Neural progenitor cell (in vitro differentiated cells): ENCODE results near the gene FAM124A. TPM values are rescaled to one million over a fixed set of nuclear protein-coding genes. Genes with fewer than 3 reads are reported as not detected.

Experiments
- DNase-seq: peaks from one replicate; pipeline ENCODE4 v3.0.0-alpha.2; 2016; ENCODE audit warnings: low spot score
- H2AFZ ChIP-seq: fragments of 200-600 bp; sonication (generic); replicated peaks from 2 replicates; pipeline ENCODE4 v1.6.1; 2016; ENCODE audit warnings: antibody characterized with exemption
- H3F3A ChIP-seq: fragments of 200-600 bp; sonication (generic); 2 replicates; pipeline ENCODE4 v1.6.1; 2016; ENCODE audit warnings: antibody characterized with exemption, low read depth
- H3K27ac ChIP-seq: fragments of 200-600 bp; sonication (generic); 2 replicates; pipeline ENCODE4 v1.5.1; 2016; ENCODE audit warnings: mild to moderate bottlenecking
- H3K27me3 ChIP-seq: fragments of 200-600 bp; sonication (generic); 2 replicates; pipeline ENCODE4 v1.6.1; 2016; ENCODE audit warnings: mild to moderate bottlenecking, moderate library complexity
- H3K36me3 ChIP-seq: fragments of 200-600 bp; sonication (generic); 2 replicates; pipeline ENCODE4 v1.5.1; 2016
- H3K4me1 ChIP-seq: fragments of 200-600 bp; sonication (generic); 2 replicates; pipeline ENCODE4 v1.6.1; 2016; ENCODE audit warnings: mixed run types
- H3K4me2 ChIP-seq: fragments of 200-600 bp; sonication (generic); 2 replicates; pipeline ENCODE4 v1.6.1; 2016
- H3K4me3 ChIP-seq: fragments of 200-600 bp; sonication (generic); 2 replicates; pipeline ENCODE4 v1.5.1; 2016
- H3K79me2 ChIP-seq: fragments of 200-600 bp; sonication (generic); 2 replicates; pipeline ENCODE4 v1.6.1; 2016; ENCODE audit warnings: low read depth
- H3K9ac ChIP-seq: fragments of 200-600 bp; sonication (generic); 2 replicates; pipeline ENCODE4 v1.6.1; 2016
- H3K9me3 ChIP-seq: fragments of 200-600 bp; sonication (generic); 2 replicates; pipeline ENCODE4 v1.5.1; 2016; ENCODE audit warnings: low read depth
- H4K20me1 ChIP-seq: fragments of 200-600 bp; sonication (generic); 2 replicates; pipeline ENCODE4 v1.6.1; 2016; ENCODE audit warnings: low read depth
- H3K27ac Mint-ChIP-seq: 3 replicates; pipeline ENCODE4 v1.8.0; 2021; ENCODE audit warnings: mixed read lengths
- H3K27me3 Mint-ChIP-seq: 2 replicates; pipeline ENCODE4 v1.8.0; 2022; ENCODE audit warnings: low read depth, mild to moderate bottlenecking, inconsistent platforms, moderate library complexity, mixed read lengths; ENCODE audit not compliant: insufficient read depth
- H3K36me3 Mint-ChIP-seq: 3 replicates; pipeline ENCODE4 v1.8.0; 2021; ENCODE audit warnings: mixed read lengths
- H3K4me1 Mint-ChIP-seq: 3 replicates; pipeline ENCODE4 v1.8.0; 2021; ENCODE audit warnings: mixed read lengths
- H3K4me3 Mint-ChIP-seq: 3 replicates; pipeline ENCODE4 v1.8.0; 2021; ENCODE audit warnings: mild to moderate bottlenecking, moderate library complexity, mixed read lengths
- H3K9me3 Mint-ChIP-seq: 3 replicates; pipeline ENCODE4 v1.8.0; 2020; ENCODE audit warnings: mixed read lengths
- CTCF ChIP-seq: fragments of 200-600 bp; sonication (generic); IDR thresholded peaks from 2 replicates; pipeline ENCODE4 v1.5.1; 2017; ENCODE audit warnings: antibody characterized with exemption, mild to moderate bottlenecking
- EZH2 ChIP-seq: fragments of 200-600 bp; sonication (generic); IDR thresholded peaks from 2 replicates; pipeline ENCODE4 v1.6.1; 2017; ENCODE audit warnings: antibody characterized with exemption, mild to moderate bottlenecking, moderate library complexity
- EZH2phosphoT487 ChIP-seq: fragments of 200-600 bp; sonication (generic); IDR thresholded peaks from 2 replicates; pipeline ENCODE4 v1.6.1; 2017; ENCODE audit warnings: antibody characterized with exemption
- total RNA-seq: library from RNA; depleted of rRNA; stranded (reverse); fragments of >200 nt; gene quantifications from 2 replicates; pipeline ENCODE4 v1.2.3, GENCODE V29; 2015; ENCODE audit warnings: low replicate concordance

The FAM124A gene
- total RNA-seq, 1 donor from 2014 or later = 22.6 TPM

DNA sequence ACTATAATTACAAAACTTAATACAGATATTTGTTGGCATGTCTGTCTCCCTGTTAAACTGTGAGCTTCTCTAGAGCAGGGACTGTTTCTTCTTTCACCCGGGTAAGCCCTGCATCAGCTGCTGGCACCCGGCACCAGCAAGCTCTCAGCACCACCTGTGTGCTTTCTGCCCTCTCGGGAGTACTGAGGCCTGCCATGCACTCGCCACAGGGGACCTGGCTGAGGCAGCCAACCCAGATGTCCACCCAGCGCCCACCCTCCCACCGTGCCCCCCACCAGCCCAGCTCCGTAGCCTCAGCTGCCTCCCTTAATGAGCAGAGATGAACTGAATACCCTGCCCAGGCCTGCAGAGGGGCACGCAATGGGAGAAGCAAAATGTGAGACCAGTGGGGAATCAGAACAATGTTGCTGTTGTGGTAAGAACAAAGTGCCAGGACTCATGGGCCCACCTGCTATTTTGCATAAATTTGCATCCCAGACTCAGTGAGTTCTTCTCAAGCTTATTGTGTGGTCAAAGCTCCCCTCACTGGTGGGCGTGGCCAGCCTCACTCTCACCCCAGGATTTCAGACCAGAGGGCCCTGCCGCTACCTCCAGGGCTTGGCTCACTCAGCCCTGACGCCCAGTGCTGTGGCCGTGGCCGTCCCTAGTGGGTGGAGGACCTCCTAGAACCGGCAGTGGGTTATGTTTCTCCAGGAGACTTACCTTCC is 102.7 kb downstream of the FAM124A start:
- H3K4me3 Mint-ChIP-seq = no peak overlapping the region

GRCh38 chr13:51325837-51326236 is 103.6 kb downstream of the FAM124A start:
- H3K79me2 ChIP-seq = no peaks in the 10 kb centered on the region
- Mint-ChIP-seq H3K4me1 (peaks cover 22% of the 10 kb centered on the region), H3K27me3 (peaks cover 6% of the 10 kb centered on the region), H3K4me3 (no peak overlapping the region), H3K9me3 (no peaks in the 10 kb centered on the region), H3K27ac (no peak overlapping the region), H3K36me3 (no peaks in the 10 kb centered on the region)
- H3K4me2 ChIP-seq = peak overlapping the region; percentile 26
- no peaks in the 10 kb centered on the region for H3K27me3 ChIP-seq
- H3K9ac ChIP-seq = no peak overlapping the region
- H2AFZ ChIP-seq = no peak overlapping the region
- TF ChIP-seq EZH2phosphoT487 = no peak
- TF ChIP-seq EZH2 = no peak
- no peak overlapping the region for H3K4me3 ChIP-seq
- H3K4me1 ChIP-seq = peaks cover 34% of the 10 kb centered on the region
- no peaks in the 10 kb centered on the region for H3K36me3 ChIP-seq
- no peaks in the 10 kb centered on the region for H3K9me3 ChIP-seq
- no peak for DNase-seq
- H3F3A ChIP-seq = peaks cover 27% of the 10 kb centered on the region
- H4K20me1 ChIP-seq = no peaks in the 10 kb centered on the region
- no peak overlapping the region for H3K27ac ChIP-seq

More for the DNA sequence above, 102.7 kb downstream of the FAM124A start:
- no peaks in the 10 kb centered on the region for H3K27me3 ChIP-seq
- H3K27ac Mint-ChIP-seq = no peak overlapping the region
- peaks cover 27% of the 10 kb centered on the region for H3F3A ChIP-seq
- no peaks in the 10 kb centered on the region for H3K36me3 ChIP-seq
- H3K4me1 Mint-ChIP-seq = peaks cover 22% of the 10 kb centered on the region
- no peak overlapping the region for H3K27ac ChIP-seq
- no peak for TF ChIP-seq EZH2phosphoT487
- no peak for TF ChIP-seq CTCF
- no peak for TF ChIP-seq EZH2
- no peak overlapping the region for H3K4me3 ChIP-seq
- H3K27me3 Mint-ChIP-seq = peaks cover 2% of the 10 kb centered on the region
- peaks cover 34% of the 10 kb centered on the region for H3K4me1 ChIP-seq
- no peaks in the 10 kb centered on the region for H3K9me3 Mint-ChIP-seq
- no peaks in the 10 kb centered on the region for H3K9me3 ChIP-seq
- peak overlapping the region; percentile 26 for H3K4me2 ChIP-seq
- H3K36me3 Mint-ChIP-seq = no peaks in the 10 kb centered on the region
- H4K20me1 ChIP-seq = no peaks in the 10 kb centered on the region
- peak; percentile 47 for DNase-seq
- no peak overlapping the region for H3K9ac ChIP-seq
- no peak overlapping the region for H2AFZ ChIP-seq
- no peaks in the 10 kb centered on the region for H3K79me2 ChIP-seq

GRCh38 chr13:51326777-51327176 is 104.6 kb downstream of the FAM124A start:
- Mint-ChIP-seq H3K4me1 (peaks cover 26% of the 10 kb centered on the region), H3K27me3 (peaks cover 9% of the 10 kb centered on the region), H3K9me3 (no peaks in the 10 kb centered on the region), H3K36me3 (no peaks in the 10 kb centered on the region), H3K27ac (no peak overlapping the region), H3K4me3 (no peak overlapping the region)
- no peak for DNase-seq
- no peaks in the 10 kb centered on the region for H3K27me3 ChIP-seq
- no peak overlapping the region for H3K4me3 ChIP-seq
- peaks cover 27% of the 10 kb centered on the region for H3F3A ChIP-seq
- H4K20me1 ChIP-seq = no peaks in the 10 kb centered on the region
- no peak overlapping the region for H3K4me2 ChIP-seq
- H3K9me3 ChIP-seq = no peaks in the 10 kb centered on the region
- H3K4me1 ChIP-seq = peaks cover 34% of the 10 kb centered on the region
- no peak overlapping the region for H3K27ac ChIP-seq
- H3K36me3 ChIP-seq = no peaks in the 10 kb centered on the region
- no peak overlapping the region for H2AFZ ChIP-seq
- TF ChIP-seq EZH2phosphoT487 (no peak), CTCF (no peak), EZH2 (no peak)
- H3K9ac ChIP-seq = no peak overlapping the region
- H3K79me2 ChIP-seq = no peaks in the 10 kb centered on the region

DNA sequence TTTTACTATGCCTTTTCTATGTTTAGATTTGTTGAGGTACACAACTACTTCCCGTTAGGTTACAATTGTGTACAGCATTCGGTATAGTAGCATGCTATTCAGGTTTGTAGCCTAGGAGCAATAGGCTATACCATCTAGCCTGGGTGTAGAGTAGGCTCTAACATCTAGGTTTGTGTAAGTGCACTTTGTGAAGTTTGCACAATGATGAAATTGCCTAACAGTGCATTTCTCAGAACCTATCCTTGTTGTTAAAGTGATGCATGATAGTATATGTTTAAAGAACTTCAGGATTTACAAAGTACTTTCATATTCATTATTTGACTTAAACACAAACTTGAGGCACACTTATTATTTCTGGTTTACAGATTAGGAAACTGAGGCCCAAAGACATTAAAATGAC is 105.8 kb downstream of the FAM124A start:
- H2AFZ ChIP-seq = no peak overlapping the region
- no peaks in the 10 kb centered on the region for H3K36me3 ChIP-seq
- no peaks in the 10 kb centered on the region for H3K27me3 ChIP-seq
- H3K36me3 Mint-ChIP-seq = no peaks in the 10 kb centered on the region
- H3K9ac ChIP-seq = no peak overlapping the region
- no peak overlapping the region for H3K4me3 Mint-ChIP-seq
- TF ChIP-seq CTCF = no peak
- TF ChIP-seq EZH2 = no peak
- no peak for TF ChIP-seq EZH2phosphoT487
- H3K27ac Mint-ChIP-seq = no peak overlapping the region
- H3K27ac ChIP-seq = no peak overlapping the region
- peaks cover 9% of the 10 kb centered on the region for H3K27me3 Mint-ChIP-seq
- no peaks in the 10 kb centered on the region for H3K79me2 ChIP-seq
- H3K9me3 ChIP-seq = no peaks in the 10 kb centered on the region
- H3K9me3 Mint-ChIP-seq = no peaks in the 10 kb centered on the region
- no peaks in the 10 kb centered on the region for H4K20me1 ChIP-seq
- H3F3A ChIP-seq = peaks cover 27% of the 10 kb centered on the region
- H3K4me3 ChIP-seq = no peak overlapping the region
- peak overlapping the region; percentile 33 for H3K4me2 ChIP-seq
- DNase-seq = no peak
- peaks cover 39% of the 10 kb centered on the region for H3K4me1 ChIP-seq
- peaks cover 25% of the 10 kb centered on the region for H3K4me1 Mint-ChIP-seq
